GM12801 (cell line): ENCODE measurements around the gene GNAI3.

Experiments used
- CTCF ChIP-seq: IDR thresholded peaks from one replicate; pipeline ENCODE4 v1.5.1; 2011; ENCODE audit warnings: control low read depth; ENCODE audit not compliant: insufficient read length; ENCODE audit errors: extremely low read depth

Gene GNAI3

GRCh38 chr1:109634292-109634691, 85.9 kb downstream of the GNAI3 start:
- TF ChIP-seq CTCF, result no peak

- TF ChIP-seq CTCF, result no peak
Measured at GRCh38 chr1:109634771-109635750, 86.6 kb downstream of the GNAI3 start.

- no peak for TF ChIP-seq CTCF
Measured at GRCh38 chr1:109635862-109636200, 87.4 kb downstream of the GNAI3 start.

- TF ChIP-seq CTCF, result no peak
Measured at GRCh38 chr1:109636201-109636952, 88.0 kb downstream of the GNAI3 start.

- no peak for TF ChIP-seq CTCF
Measured at GRCh38 chr1:109637446-109637845, 89.0 kb downstream of the GNAI3 start.

- no peak for TF ChIP-seq CTCF
Measured at GRCh38 chr1:109639063-109639840, 90.8 kb downstream of the GNAI3 start.

- no peak for TF ChIP-seq CTCF
Measured at GRCh38 chr1:109639841-109640184, 91.4 kb downstream of the GNAI3 start.
